Smooth muscle cell (in vitro differentiated cells): ENCODE data around the gene ERGIC1. TPM values are rescaled to one million over a fixed set of nuclear protein-coding genes. Genes with fewer than 3 reads are reported as not detected.

Source experiments
- DNase-seq: peaks from one replicate; lab custom pipeline; 2025; ENCODE audit not compliant: unreplicated experiment; lab: John Stamatoyannopoulos, UW
- H2AFZ ChIP-seq: fragments of 200-600 bp; sonication (generic); 2 replicates; pipeline ENCODE4 v1.6.0; 2016; ENCODE audit warnings: antibody characterized with exemption, low read depth, mild to moderate bottlenecking
- H3F3A ChIP-seq: fragments of 200-600 bp; sonication (generic); 2 replicates; pipeline ENCODE4 v1.6.0; 2017; ENCODE audit warnings: antibody characterized with exemption, low read depth
- H3K27ac ChIP-seq: fragments of 200-600 bp; sonication (generic); 2 replicates; pipeline ENCODE4 v1.5.1; 2016; ENCODE audit warnings: low read depth, mild to moderate bottlenecking
- H3K27me3 ChIP-seq: fragments of 200-600 bp; sonication (generic); 2 replicates; pipeline ENCODE4 v1.6.1; 2016; ENCODE audit warnings: low read depth, mild to moderate bottlenecking
- H3K36me3 ChIP-seq: fragments of 200-600 bp; sonication (generic); 2 replicates; pipeline ENCODE4 v1.5.1; 2016; ENCODE audit warnings: low read depth
- H3K4me1 ChIP-seq: fragments of 200-600 bp; sonication (generic); 2 replicates; pipeline ENCODE4 v1.5.1; 2016; ENCODE audit warnings: low read depth
- H3K4me2 ChIP-seq: fragments of 200-600 bp; sonication (generic); 2 replicates; pipeline ENCODE4 v1.6.0; 2016; ENCODE audit warnings: mild to moderate bottlenecking
- H3K4me3 ChIP-seq: fragments of 200-600 bp; sonication (generic); 2 replicates; pipeline ENCODE4 v1.5.1; 2016; ENCODE audit warnings: mild to moderate bottlenecking
- H3K79me2 ChIP-seq: fragments of 200-600 bp; sonication (generic); 2 replicates; pipeline ENCODE4 v1.6.0; 2016; ENCODE audit warnings: low read depth, mild to moderate bottlenecking
- H3K9ac ChIP-seq: fragments of 200-600 bp; sonication (generic); 2 replicates; pipeline ENCODE4 v1.6.0; 2016; ENCODE audit warnings: low read depth
- H3K9me3 ChIP-seq: fragments of 200-600 bp; sonication (generic); replicated peaks from 2 replicates; pipeline ENCODE4 v1.5.1; 2016; ENCODE audit warnings: low read depth
- H4K20me1 ChIP-seq: fragments of 200-600 bp; sonication (generic); 2 replicates; pipeline ENCODE4 v1.6.0; 2016; ENCODE audit warnings: low read depth
- CTCF ChIP-seq: fragments of 200-600 bp; sonication (generic); IDR thresholded peaks from 2 replicates; pipeline ENCODE4 v1.5.1; 2017; ENCODE audit warnings: borderline replicate concordance, mild to moderate bottlenecking, antibody characterized with exemption; ENCODE audit not compliant: insufficient read depth, poor library complexity, severe bottlenecking
- WGBS: methylation state at CpG from one replicate; pipeline ENCODE4 v1.1.7; 2016; ENCODE audit warnings: low lambda C conversion rate; 5-methylcytosine and 5-hydroxymethylcytosine counted together
- polyA plus RNA-seq: library from polyadenylated mRNA; unstranded; fragments of >200 nt; fragmentation: Nextera tagmentation; extraction: Ambion mirVana; gene quantifications from 2 replicates; pipeline ENCODE4 v1.2.1, GENCODE V29; 2016
- total RNA-seq: library from RNA; depleted of rRNA; stranded (reverse); fragments of >200 nt; gene quantifications from 2 replicates; pipeline ENCODE4 v1.2.3, GENCODE V29; 2014

ERGIC1 gene
- total and polyA plus RNA-seq, 2 experiments from 2014 or later: 38.2 to 140 TPM

GRCh38 chr5:172859966-172860365 is 25.9 kb downstream of the ERGIC1 start:
- no peaks in the 10 kb centered on the region for H3K36me3 ChIP-seq
- DNase-seq: no peak
- no peak overlapping the region for H3K4me2 ChIP-seq
- no peaks in the 10 kb centered on the region for H3K4me1 ChIP-seq
- H3K79me2 ChIP-seq: peaks cover 55% of the 10 kb centered on the region
- H3K27ac ChIP-seq: peak overlapping the region; percentile 20
- no peaks in the 10 kb centered on the region for H3F3A ChIP-seq
- no peaks in the 10 kb centered on the region for H3K9me3 ChIP-seq
- H3K9ac ChIP-seq: no peak overlapping the region
- no peaks in the 10 kb centered on the region for H3K27me3 ChIP-seq
- no peak overlapping the region for H3K4me3 ChIP-seq
- WGBS: 98% methylated on average over 4 of the region's 4 CpGs
- peaks cover 60% of the 10 kb centered on the region for H4K20me1 ChIP-seq
- no peak for TF ChIP-seq CTCF
- no peak overlapping the region for H2AFZ ChIP-seq

GRCh38 chr5:172860520-172861443 is 26.7 kb downstream of the ERGIC1 start:
- Histone ChIP-seq H2AFZ (no peak overlapping the region), H4K20me1 (peaks cover 57% of the 10 kb centered on the region), H3K9me3 (no peaks in the 10 kb centered on the region), H3K4me1 (no peaks in the 10 kb centered on the region), H3K4me3 (no peak overlapping the region), H3F3A (no peaks in the 10 kb centered on the region), H3K36me3 (no peaks in the 10 kb centered on the region), H3K27me3 (no peaks in the 10 kb centered on the region), H3K9ac (no peak overlapping the region), H3K79me2 (peaks cover 50% of the 10 kb centered on the region), H3K4me2 (no peak overlapping the region), H3K27ac (no peak overlapping the region)
- DNase-seq: no peak
- no peak for TF ChIP-seq CTCF
- 96% methylated on average over 23 of the region's 24 CpGs for WGBS

- H3K9ac ChIP-seq: no peak overlapping the region
- H3K9me3 ChIP-seq: no peaks in the 10 kb centered on the region
- peaks cover 45% of the 10 kb centered on the region for H3K79me2 ChIP-seq
- no peak overlapping the region for H3K4me2 ChIP-seq
- H3K27ac ChIP-seq: no peak overlapping the region
- H3K36me3 ChIP-seq: no peaks in the 10 kb centered on the region
- no peak for DNase-seq
- H2AFZ ChIP-seq: no peak overlapping the region
- H3K4me3 ChIP-seq: no peak overlapping the region
- peaks cover 60% of the 10 kb centered on the region for H4K20me1 ChIP-seq
- TF ChIP-seq CTCF: no peak
- no peaks in the 10 kb centered on the region for H3F3A ChIP-seq
- WGBS: 96% methylated on average over 5 of the region's 5 CpGs
- no peaks in the 10 kb centered on the region for H3K27me3 ChIP-seq
- no peaks in the 10 kb centered on the region for H3K4me1 ChIP-seq
Observed at GRCh38 chr5:172861461-172861860, 27.4 kb downstream of the ERGIC1 start.
